Bronchial epithelial cell (primary cell): ENCODE results near the gene UBE2G1. TPM values are rescaled to one million over a fixed set of nuclear protein-coding genes. Genes with fewer than 3 reads are reported as not detected.

Experiments used
- DNase-seq: peaks from one replicate; pipeline ENCODE4 v3.0.0-alpha.2; 2010; ENCODE audit warnings: low read depth
- FAIRE-seq: peaks from 2 replicates; lab custom pipeline; 2011; peaks lifted over from hg19 to GRCh38; lab: Jason Lieb, UNC
- H3K27me3 ChIP-seq: 2 replicates; pipeline ENCODE4 v1.5.1; 2011; ENCODE audit warnings: low read length; ENCODE audit not compliant: control insufficient read depth, insufficient read depth
- H3K36me3 ChIP-seq: 2 replicates; pipeline ENCODE4 v1.5.1; 2011; ENCODE audit warnings: low read length; ENCODE audit not compliant: control insufficient read depth, insufficient read depth
- H3K4me3 ChIP-seq: 2 replicates; pipeline ENCODE4 v1.5.1; 2011; ENCODE audit warnings: mild to moderate bottlenecking, low read depth, low read length, control low read depth
- CTCF ChIP-seq: IDR thresholded peaks from 2 replicates; pipeline ENCODE4 v1.5.1; 2011; ENCODE audit warnings: mild to moderate bottlenecking, moderate library complexity, low read length, control low read depth, inconsistent platforms; ENCODE audit not compliant: insufficient read depth, severe bottlenecking
- total RNA-seq: library from RNA; depleted of rRNA; stranded (reverse); fragments of >200 nt; gene quantifications from 2 replicates; pipeline ENCODE4 v1.2.1, GENCODE V29; 2014

Gene UBE2G1
- total RNA-seq, 1 donor from 2014 or later, result 39.2 TPM

- H3K27me3 ChIP-seq, result no peaks in the 10 kb centered on the region
- H3K36me3 ChIP-seq, result peaks cover 12% of the 10 kb centered on the region
- FAIRE-seq (no peak), DNase-seq (peak; percentile 28)
- peak; percentile 60 for TF ChIP-seq CTCF
- no peak overlapping the region for H3K4me3 ChIP-seq
Observed at GRCh38 chr17:4304417-4305027, 62.0 kb downstream of the UBE2G1 start.

DNA sequence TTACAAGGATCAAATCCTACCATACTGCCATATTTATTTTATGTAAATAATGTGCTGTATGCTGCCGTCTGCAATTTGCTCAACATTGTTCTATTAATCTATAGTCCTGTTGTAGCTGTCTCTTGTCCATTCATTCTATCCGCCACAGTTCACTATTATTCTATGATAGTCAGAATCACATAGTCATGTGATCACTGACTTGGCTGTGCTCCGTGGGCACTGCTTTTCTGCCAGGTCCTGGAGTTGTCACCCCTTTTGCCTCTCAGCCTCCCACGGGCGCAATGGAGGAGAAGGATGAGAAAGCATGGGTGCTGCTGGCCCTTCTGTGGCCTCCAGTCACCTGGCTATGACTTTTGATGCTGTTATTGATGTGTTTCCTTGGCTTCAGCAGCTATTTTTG lies 65.4 kb downstream of the UBE2G1 start:
- no peak for FAIRE-seq
- no peak for DNase-seq
- Histone ChIP-seq H3K4me3 (no peak overlapping the region), H3K36me3 (peaks cover 10% of the 10 kb centered on the region), H3K27me3 (no peaks in the 10 kb centered on the region)
- TF ChIP-seq CTCF, result no peak

DNA sequence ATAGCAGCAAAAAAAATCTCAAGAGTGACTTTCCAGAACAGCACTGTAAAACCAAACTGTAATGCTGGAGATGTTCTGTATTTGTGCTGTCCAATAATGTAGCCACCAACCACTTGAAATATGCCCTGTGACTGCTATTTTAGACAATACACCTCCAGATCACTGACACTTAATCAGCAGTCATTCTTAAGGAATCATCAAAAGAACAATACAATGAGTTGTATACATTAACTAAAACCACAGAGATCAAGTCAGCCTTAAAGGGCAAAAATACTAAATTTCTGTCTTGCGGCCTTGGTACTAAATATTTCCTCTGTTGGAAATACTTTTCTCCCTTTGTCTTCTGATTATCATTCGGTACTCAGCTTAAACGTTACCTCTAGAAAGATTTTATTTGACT lies 69.1 kb downstream of the UBE2G1 start:
- Histone ChIP-seq H3K27me3 (no peaks in the 10 kb centered on the region), H3K36me3 (peaks cover 14% of the 10 kb centered on the region), H3K4me3 (no peak overlapping the region)
- no peak for TF ChIP-seq CTCF
- no peak for DNase-seq
- no peak for FAIRE-seq

DNA sequence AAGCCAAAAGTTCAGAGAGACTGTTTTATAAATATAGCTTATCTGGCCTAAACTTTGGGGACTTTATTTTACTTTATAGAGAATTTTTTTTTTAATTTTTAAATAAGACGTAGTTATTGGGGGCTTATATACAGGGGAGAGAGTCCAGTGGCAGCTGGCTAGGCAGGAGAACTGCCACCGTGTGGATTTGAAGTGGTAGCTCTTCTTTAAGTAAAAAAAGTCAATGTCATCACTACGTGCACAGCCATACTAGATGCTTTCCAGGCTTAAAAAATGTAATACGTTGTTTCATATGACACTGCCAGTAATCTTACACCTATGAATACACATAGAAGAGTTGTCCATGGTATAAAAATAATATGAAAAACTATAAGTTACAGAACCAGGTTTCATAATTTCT lies 70.8 kb downstream of the UBE2G1 start:
- DNase-seq, result no peak
- TF ChIP-seq CTCF, result no peak
- H3K4me3 ChIP-seq, result no peak overlapping the region
- no peaks in the 10 kb centered on the region for H3K27me3 ChIP-seq
- peaks cover 7% of the 10 kb centered on the region for H3K36me3 ChIP-seq
- no peak for FAIRE-seq

GRCh38 chr17:4293572-4293971 lies 72.9 kb downstream of the UBE2G1 start:
- peaks cover 10% of the 10 kb centered on the region for H3K36me3 ChIP-seq

More at GRCh38 chr17:4293572-4293971, 72.9 kb downstream of the UBE2G1 start:
- Histone ChIP-seq H3K4me3 (no peak overlapping the region), H3K27me3 (no peaks in the 10 kb centered on the region)
- FAIRE-seq (no peak), DNase-seq (no peak)
- no peak for TF ChIP-seq CTCF
